ENCODE measurements around the gene PDZD2. TPM values are rescaled to one million over a fixed set of nuclear protein-coding genes. Genes with fewer than 3 reads are reported as not detected.
"Not testable (repeated sequence)": the region's sequence is repeated elsewhere in the genome, so short reads cannot be mapped to it uniquely, and the experiment has no call there.

The PDZD2 gene
- total RNA-seq, 2 donors from 2014 or later: 10.3 to 59.5 TPM

DNA sequence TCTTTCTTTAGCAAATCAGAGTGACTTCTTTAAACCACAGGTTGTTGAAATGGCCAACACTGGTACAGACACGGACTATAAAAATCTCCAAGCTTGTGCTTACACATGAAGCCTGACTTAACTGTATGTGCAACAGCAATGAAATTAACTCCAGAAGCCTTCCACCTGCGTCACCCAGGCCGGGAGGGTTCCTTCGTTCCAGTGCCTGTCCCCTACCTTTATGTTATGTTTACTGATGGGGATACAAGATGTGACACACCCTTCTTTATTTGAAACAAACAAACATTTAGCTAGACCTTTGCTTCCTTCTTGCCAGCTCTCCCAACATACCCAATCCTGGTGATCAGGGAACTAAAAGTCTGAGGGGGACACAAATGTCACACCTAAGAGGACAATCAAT, 469.2 kb downstream of the PDZD2 start:
- Histone ChIP-seq H3K27ac (peak overlapping the region; percentile 1 to 44), H3K4me3 (no peak overlapping the region), H3K4me1 (replicated peaks) (no peaks in the 10 kb centered on the region), H3K9me3 (no peaks in the 10 kb centered on the region), H3K27me3 (replicated peaks; ENCODE audit: insufficient read depth) (no peaks in the 10 kb centered on the region), H3K36me3 (peaks cover 0 to 2% of the 10 kb centered on the region in 2 donors)
- TF ChIP-seq POLR2A (IDR thresholded peaks at IDR 0.05): no peak
- peak; percentile 66 for TF ChIP-seq POLR2AphosphoS5 (IDR thresholded peaks at IDR 0.05)
- 43% methylated on average over 4 of the region's 4 CpGs for WGBS
- peak; percentile 36 for DNase-seq (ENCODE audit: low spot score)
- intact Hi-C loops (cut with DNase I): no loop called here

DNA sequence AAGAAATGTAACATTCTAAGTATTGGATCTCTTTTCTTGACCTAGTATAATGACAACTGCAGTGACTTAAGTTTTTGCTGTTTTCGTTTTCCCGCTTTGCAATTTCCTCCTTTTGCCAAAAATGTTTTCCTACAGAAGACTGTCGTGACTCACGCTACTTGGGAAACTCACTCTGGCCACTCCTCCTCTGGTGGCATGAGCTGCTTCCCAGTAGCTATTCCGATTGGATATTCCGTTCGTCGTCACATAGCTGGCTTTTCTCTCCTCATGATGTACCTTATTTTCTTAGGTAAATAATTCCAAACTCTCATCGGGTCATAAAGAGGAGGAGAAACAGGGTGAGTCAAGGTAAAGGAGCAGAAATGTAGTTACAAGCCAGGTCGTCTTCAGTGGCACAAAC, 470.3 kb downstream of the PDZD2 start:
- 86% methylated on average over 10 of the region's 10 CpGs for WGBS
- Histone ChIP-seq H3K4me1 (replicated peaks) (no peaks in the 10 kb centered on the region), H3K27me3 (replicated peaks; ENCODE audit: insufficient read depth) (no peaks in the 10 kb centered on the region), H3K36me3 (peaks cover 0 to 2% of the 10 kb centered on the region in 2 donors), H3K9me3 (no peaks in the 10 kb centered on the region), H3K4me3 (no peak overlapping the region), H3K27ac (peak overlapping the region in 1 of 2 donors; percentile 44)
- no peak for DNase-seq (ENCODE audit: low spot score)
- TF ChIP-seq POLR2AphosphoS5 (IDR thresholded peaks at IDR 0.05) (no peak), POLR2A (IDR thresholded peaks at IDR 0.05) (no peak)
- TF ChIP-seq, protein P1, sequence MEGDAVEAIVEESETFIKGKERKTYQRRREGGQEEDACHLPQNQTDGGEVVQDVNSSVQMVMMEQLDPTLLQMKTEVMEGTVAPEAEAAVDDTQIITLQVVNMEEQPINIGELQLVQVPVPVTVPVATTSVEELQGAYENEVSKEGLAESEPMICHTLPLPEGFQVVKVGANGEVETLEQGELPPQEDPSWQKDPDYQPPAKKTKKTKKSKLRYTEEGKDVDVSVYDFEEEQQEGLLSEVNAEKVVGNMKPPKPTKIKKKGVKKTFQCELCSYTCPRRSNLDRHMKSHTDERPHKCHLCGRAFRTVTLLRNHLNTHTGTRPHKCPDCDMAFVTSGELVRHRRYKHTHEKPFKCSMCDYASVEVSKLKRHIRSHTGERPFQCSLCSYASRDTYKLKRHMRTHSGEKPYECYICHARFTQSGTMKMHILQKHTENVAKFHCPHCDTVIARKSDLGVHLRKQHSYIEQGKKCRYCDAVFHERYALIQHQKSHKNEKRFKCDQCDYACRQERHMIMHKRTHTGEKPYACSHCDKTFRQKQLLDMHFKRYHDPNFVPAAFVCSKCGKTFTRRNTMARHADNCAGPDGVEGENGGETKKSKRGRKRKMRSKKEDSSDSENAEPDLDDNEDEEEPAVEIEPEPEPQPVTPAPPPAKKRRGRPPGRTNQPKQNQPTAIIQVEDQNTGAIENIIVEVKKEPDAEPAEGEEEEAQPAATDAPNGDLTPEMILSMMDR (IDR thresholded peaks at IDR 0.05): no peak
- intact Hi-C loops (cut with DNase I): no loop called here

DNA sequence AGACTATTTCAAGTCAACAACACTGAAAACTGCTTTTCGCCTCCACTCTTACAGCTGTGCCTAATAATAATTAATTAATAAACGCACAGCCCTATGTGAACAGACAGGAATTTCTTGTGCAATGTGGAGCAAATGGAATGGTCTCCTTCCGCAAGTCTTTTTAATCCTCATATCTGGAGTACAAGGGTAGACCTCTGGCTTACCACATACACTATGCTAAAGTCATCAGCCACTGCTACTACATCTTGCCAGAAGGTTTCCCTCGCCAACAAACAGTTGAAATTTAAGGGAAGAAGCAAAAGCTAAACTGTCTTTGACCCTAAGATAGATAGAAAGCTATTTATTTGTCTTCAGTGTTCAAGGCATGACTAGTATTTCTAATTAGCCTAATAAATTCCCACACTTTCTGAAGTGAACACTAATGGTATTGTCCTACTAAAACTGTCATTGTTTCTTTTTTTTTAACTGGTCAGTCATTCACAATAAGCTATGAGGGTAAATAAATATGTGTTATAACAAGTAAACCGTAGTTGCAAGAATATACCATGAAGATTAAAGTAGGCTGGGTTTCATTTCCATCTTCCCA, 471.3 kb downstream of the PDZD2 start:
- Histone ChIP-seq H3K27ac (peak overlapping the region in 1 of 2 donors; percentile 44), H3K9me3 (no peaks in the 10 kb centered on the region), H3K4me3 (no peak overlapping the region), H3K4me1 (replicated peaks) (no peaks in the 10 kb centered on the region), H3K36me3 (peaks cover 0 to 2% of the 10 kb centered on the region in 2 donors), H3K27me3 (replicated peaks; ENCODE audit: insufficient read depth) (no peaks in the 10 kb centered on the region)
- TF ChIP-seq, protein P1 (IDR thresholded peaks at IDR 0.05): no peak
- TF ChIP-seq POLR2A (IDR thresholded peaks at IDR 0.05) (no peak), POLR2AphosphoS5 (IDR thresholded peaks at IDR 0.05) (no peak)
- intact Hi-C loops (cut with DNase I): no loop called here
- WGBS: 79% methylated on average over 5 of the region's 5 CpGs
- DNase-seq (ENCODE audit: low spot score): no peak

DNA sequence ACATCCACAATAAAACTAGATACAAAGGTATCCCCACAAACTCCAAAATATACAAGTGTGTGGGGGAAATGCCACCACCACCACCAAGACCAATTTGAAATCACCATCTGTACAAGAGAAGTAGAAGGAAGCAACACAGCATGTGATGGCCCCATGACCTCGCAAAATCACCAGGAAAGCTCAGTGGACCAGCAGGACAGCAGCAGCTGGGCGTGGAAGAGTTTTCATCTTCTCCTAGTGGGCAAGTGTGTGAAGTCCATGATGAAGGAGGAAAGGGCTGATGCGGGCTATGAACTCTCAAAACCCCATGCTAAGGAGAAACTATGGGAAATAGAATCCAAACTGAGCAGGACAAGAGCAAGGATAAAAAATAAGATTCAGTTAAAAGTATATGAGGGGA, 477.1 kb downstream of the PDZD2 start:
- Histone ChIP-seq H3K9me3 (no peaks in the 10 kb centered on the region), H3K4me1 (replicated peaks) (no peaks in the 10 kb centered on the region), H3K4me3 (no peak overlapping the region), H3K36me3 (no peaks in the 10 kb centered on the region), H3K27me3 (replicated peaks; ENCODE audit: insufficient read depth) (no peaks in the 10 kb centered on the region), H3K27ac (no peak overlapping the region)
- no peak for DNase-seq (ENCODE audit: low spot score)
- TF ChIP-seq, protein P1 (IDR thresholded peaks at IDR 0.05): no peak
- WGBS: 84% methylated on average over 3 of the region's 3 CpGs
- intact Hi-C loops (cut with DNase I): no loop called here

DNA sequence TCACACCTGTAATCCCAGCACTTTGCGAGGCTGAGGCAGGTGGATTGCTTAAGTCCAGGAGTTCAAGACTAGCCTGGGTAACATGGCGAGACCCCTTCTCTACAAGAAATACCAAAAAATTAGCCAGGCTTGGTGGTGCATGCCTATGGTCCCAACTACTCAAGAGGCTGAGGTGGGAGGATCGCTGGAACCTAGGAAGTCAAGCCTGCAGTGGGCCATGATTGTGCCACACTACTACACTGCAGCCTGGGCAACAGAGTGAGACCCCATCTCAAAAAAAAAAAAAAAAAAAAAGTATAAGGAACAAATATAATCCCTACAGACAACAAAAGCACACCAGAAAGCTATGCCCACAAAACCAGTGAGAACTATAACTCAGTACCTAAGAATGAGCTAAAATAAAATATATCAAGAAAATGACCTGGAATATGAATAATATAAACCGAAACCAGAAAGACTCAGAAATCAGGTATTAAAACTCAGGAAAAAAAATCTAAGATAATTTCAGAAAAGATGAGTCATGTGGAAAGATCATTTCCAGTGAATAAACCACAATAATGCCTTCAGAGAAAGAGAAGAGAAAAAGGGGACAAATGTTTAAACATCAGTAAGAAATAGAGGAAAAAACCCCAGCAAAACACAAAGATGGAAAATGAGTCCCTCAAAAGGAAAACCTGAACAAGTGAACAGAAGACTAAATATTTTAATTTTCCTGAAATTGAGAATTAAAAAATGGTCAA, 477.8 kb downstream of the PDZD2 start:
- intact Hi-C loops (cut with DNase I): no loop called here
- no peak for TF ChIP-seq POLR2AphosphoS5 (IDR thresholded peaks at IDR 0.05)
- TF ChIP-seq POLR2A (IDR thresholded peaks at IDR 0.05): no peak
- TF ChIP-seq, protein P1 (IDR thresholded peaks at IDR 0.05): no peak
- WGBS: 94% methylated on average over 4 of the region's 4 CpGs
- Histone ChIP-seq H3K4me1 (replicated peaks) (no peaks in the 10 kb centered on the region), H3K27ac (no peak overlapping the region), H3K27me3 (replicated peaks; ENCODE audit: insufficient read depth) (no peaks in the 10 kb centered on the region), H3K9me3 (no peaks in the 10 kb centered on the region), H3K36me3 (no peaks in the 10 kb centered on the region), H3K4me3 (no peak overlapping the region)
- no peak for DNase-seq (ENCODE audit: low spot score)

DNA sequence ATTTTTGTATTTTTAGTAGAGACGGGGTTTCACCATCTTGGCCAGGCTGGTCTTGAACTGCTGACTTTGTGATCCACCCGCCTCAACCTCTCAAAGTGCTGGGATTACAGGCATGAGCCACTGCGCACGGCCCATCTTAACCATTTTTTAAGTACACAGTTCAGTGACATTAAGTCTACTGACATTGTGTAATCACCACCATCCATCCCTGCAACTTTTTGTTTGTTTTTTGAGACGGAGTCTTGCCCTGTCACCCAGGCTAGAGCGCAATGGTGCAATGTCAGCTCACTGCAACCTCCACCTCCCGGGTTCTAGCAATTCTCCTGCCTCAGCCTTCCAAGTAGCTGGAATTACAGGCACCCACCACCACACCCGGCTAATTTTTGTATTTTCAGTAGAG, 480.0 kb downstream of the PDZD2 start:
- intact Hi-C loops (cut with DNase I); DNase-seq (ENCODE audit: low spot score); H3K4me1 ChIP-seq (replicated peaks); H3K27me3 ChIP-seq (replicated peaks; ENCODE audit: insufficient read depth); H3K4me3 ChIP-seq; H3K9me3 ChIP-seq; H3K36me3 ChIP-seq: not testable (repeated sequence)
- peak overlapping the region in 1 of 2 donors; percentile 26 for H3K27ac ChIP-seq
- WGBS: 85% methylated on average over 8 of the region's 8 CpGs

Data from prostate gland (tissue), 2 donors.